Measurements from ENCODE around the gene EBF4. TPM values are rescaled to one million over a fixed set of nuclear protein-coding genes. Genes with fewer than 3 reads are reported as not detected.

The EBF4 gene
- total and polyA plus RNA-seq, 2 of the 8 experiments (the other 6 are each of a cell fraction or from before 2014, with no cell fraction given) = 1.2 to 2.9 TPM

DNA sequence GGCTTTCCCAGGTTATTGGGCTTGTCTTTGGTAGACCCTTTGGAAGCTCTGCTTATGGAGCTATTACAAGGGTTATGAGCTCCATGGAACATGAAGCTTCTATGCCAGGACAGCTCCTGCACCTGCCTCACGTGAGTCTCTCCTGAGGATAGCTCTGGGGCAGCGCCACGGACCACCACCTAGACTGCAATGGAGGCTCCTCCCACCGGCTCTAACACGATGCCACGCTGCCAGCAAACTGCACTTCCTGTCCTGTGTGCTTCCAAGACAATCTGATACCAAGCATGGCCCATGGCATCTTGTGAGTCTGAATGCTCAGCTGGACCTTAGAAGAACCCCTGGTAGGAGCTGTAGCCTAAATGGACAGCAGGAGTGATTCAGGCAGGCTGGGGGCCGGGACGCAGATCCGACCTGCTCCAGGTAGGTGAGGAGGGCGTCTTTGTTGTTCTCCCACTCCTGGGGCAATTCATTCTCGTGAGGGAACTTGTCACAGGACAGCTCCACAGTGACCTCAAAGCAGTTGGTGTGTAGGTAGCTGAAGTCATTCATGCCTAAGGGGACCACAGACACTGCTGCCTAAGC lies 102.4 kb downstream of the EBF4 start:
- no peak overlapping the region for H4K91ac ChIP-seq (replicated peaks; ENCODE audit: insufficient read length, low read length)
- POLR2A ChIA-PET (ENCODE audit: partially characterized antibody) = interaction anchor here (1.5 to 1.6 kb wide), 2 partner anchors 9 to 76 kb away, joined by 3 to 4 read pairs; no protein-coding TSS in a partner anchor
- no peaks in the 10 kb centered on the region; the same call in 1 of the 2 replicates for H3K79me1 ChIP-seq (ENCODE audit: low read depth, low read length)

More for the DNA sequence above, 102.4 kb downstream of the EBF4 start:
- no peak for FAIRE-seq
- Histone ChIP-seq H4K8ac (ENCODE audit: extremely low read depth, insufficient read depth, low read length) (no peak overlapping the region; the same call in 1 of the 2 replicates), H3K4me2 (ENCODE audit: insufficient read depth in 1 of 2, low read depth in 2 of 2, low read length in 2 of 2) (no peak overlapping the region), H3K23me2 (ENCODE audit: low read depth, low read length) (peaks cover 3% of the 10 kb centered on the region; the same call in 1 of the 2 replicates), H3K9ac (replicated peaks in 1 of 4; ENCODE audit: extremely low read depth in 1 of 4, low read depth in 3 of 4, low read length in 3 of 4) (no peak overlapping the region), H2AK5ac (ENCODE audit: low read depth, low read length) (no peak overlapping the region), H2BK5ac (ENCODE audit: low read depth, low read length) (no peak overlapping the region), H2AFZ (ENCODE audit: low read length) (no peak overlapping the region), H3K14ac (ENCODE audit: insufficient read length) (no peak overlapping the region), H2BK120ac (replicated peaks; ENCODE audit: low read depth, low read length) (no peak overlapping the region), H2BK20ac (ENCODE audit: low read length) (no peak overlapping the region), H4K5ac (ENCODE audit: insufficient read length, low read depth, low read length) (no peak overlapping the region), H2BK12ac (ENCODE audit: low read depth, low read length) (no peak overlapping the region), H4K20me1 (replicated peaks in 1 of 2; ENCODE audit: control insufficient read depth in 1 of 2, insufficient read depth in 2 of 2, low read length in 2 of 2) (peaks cover 0 to 10% of the 10 kb centered on the region in 2 experiments), H3K9me3 (ENCODE audit: insufficient read depth in 2 of 2, low read depth in 1 of 2, low read length in 1 of 2) (no peaks in the 10 kb centered on the region), H2BK15ac (ENCODE audit: low read length) (no peak overlapping the region), H3K36me3 (ENCODE audit: control insufficient read depth in 2 of 4, insufficient read depth in 4 of 4, low read length in 3 of 4) (peaks cover 11 to 35% (median 20%) of the 10 kb centered on the region in 4 experiments; a peak in 6 of 8 replicates), H3K18ac (ENCODE audit: extremely low read depth, low read length) (no peak overlapping the region), H3K27me3 (replicated peaks in 1 of 4; ENCODE audit: control insufficient read depth in 3 of 4, extremely low read depth in 1 of 4, insufficient read depth in 3 of 4, low read length in 3 of 4) (peaks cover 0 to under 1% (median 0%) of the 10 kb centered on the region in 4 experiments; a peak in 2 of 7 replicates), H3K27ac (ENCODE audit: low read depth, low read length) (no peak overlapping the region), H3K56ac (replicated peaks; ENCODE audit: insufficient read length, low read depth, low read length) (no peak overlapping the region), H3K23ac (ENCODE audit: insufficient read length) (no peak overlapping the region), H3K4ac (replicated peaks; ENCODE audit: insufficient read length, low read depth, low read length) (no peak overlapping the region), H3K4me3 (ENCODE audit: extremely low read depth in 1 of 4, insufficient read depth in 2 of 4, low read depth in 3 of 4, low read length in 4 of 4) (no peak overlapping the region), H3K4me1 (replicated peaks in 1 of 4; ENCODE audit: control insufficient read depth in 3 of 4, insufficient read depth in 4 of 4, low read length in 3 of 4) (peaks cover 0 to 10% (median 4%) of the 10 kb centered on the region in 4 experiments; a peak in 6 of 7 replicates), H3K79me2 (ENCODE audit: control insufficient read depth in 1 of 2, insufficient read depth in 2 of 2, low read length in 2 of 2) (no peaks in the 10 kb centered on the region)
- CTCF ChIA-PET (ENCODE audit: partially characterized antibody) = interaction anchor here (1.5 to 2.8 kb wide), 2 partner anchors 14 to 40 kb away, joined by 4 to 18 read pairs; no protein-coding TSS in a partner anchor
- no peak for TF ChIP-seq PHF8 (conservative IDR thresholded peaks at IDR 0.05; ENCODE audit: low read depth, low read length)
- TF ChIP-seq MAFK (IDR thresholded peaks at IDR 0.05; ENCODE audit: low read depth, low read length) = no peak
- TF ChIP-seq JUND (IDR thresholded peaks at IDR 0.05; ENCODE audit: low read length) = no peak
- TF ChIP-seq POU5F1 (IDR thresholded peaks at IDR 0.05; ENCODE audit: low read depth, low read length) = no peak
- no peak for TF ChIP-seq CHD2 (IDR thresholded peaks at IDR 0.05; ENCODE audit: low read length)
- no peak for TF ChIP-seq RAD21 (IDR thresholded peaks at IDR 0.05 in 1 of 2, conservative IDR thresholded peaks at IDR 0.05 in 1 of 2; ENCODE audit: low read depth in 2 of 2, low read length in 2 of 2)
- no peak for TF ChIP-seq GTF2F1 (IDR thresholded peaks at IDR 0.05; ENCODE audit: borderline replicate concordance, low read depth, low read length)
- TF ChIP-seq SIN3A (conservative IDR thresholded peaks at IDR 0.05 in 1 of 2, IDR thresholded peaks at IDR 0.05 in 1 of 2; ENCODE audit: low read depth in 1 of 2, low read length in 2 of 2) = no peak
- TF ChIP-seq CTBP2 (IDR thresholded peaks at IDR 0.05; ENCODE audit: borderline replicate concordance, insufficient read depth, insufficient read length, low read length) = no peak
- no peak for TF ChIP-seq SP2 (IDR thresholded peaks at IDR 0.05; ENCODE audit: low read length)
- TF ChIP-seq EZH2 (IDR thresholded peaks at IDR 0.05; ENCODE audit: low read depth, low read length, severe bottlenecking) = no peak
- no peak for TF ChIP-seq SIX5 (IDR thresholded peaks at IDR 0.05; ENCODE audit: low read depth, low read length)
- no peak for DNase-seq (ENCODE audit: low read depth in 1 of 2, low spot score in 2 of 2)
- WGBS, 2 experiments (ENCODE audit: extremely low coverage in 1 of 2, insufficient coverage in 1 of 2, insufficient read length in 1 of 2, insufficient replicate concordance in 2 of 2, low coverage in 1 of 2, low lambda C conversion rate in 2 of 2, missing lambda C conversion rate in 1 of 2) = 93% methylated on average over 11 of the region's 11 CpGs; no CpG with 5 or more reads in 1 of the 2 experiments

Measured in H1 (cell line).